Cardiac fibroblast (primary cell): ENCODE results near the gene TRIM75.

ENCODE experiments used
- DNase-seq, 2 donors: peaks; one replicate each; pipeline versions ENCODE4 v3.0.0 to v3.0.0-alpha.2; 2010; ENCODE audit warnings: low read depth in 2 of 2
- H3K4me3 ChIP-seq, 2 donors: replicated peaks in 1 of 2; 1 replicate in 1 of 2; 2 replicates in 1 of 2; pipeline ENCODE4 v1.5.1; 2011; ENCODE audit warnings: low read depth in 2 of 2, low read length in 2 of 2, mild to moderate bottlenecking in 2 of 2, moderate library complexity in 1 of 2
- TF ChIP-seq, protein P1 (sequence below): IDR thresholded peaks from one replicate; pipeline ENCODE4 v1.5.1; 2011; ENCODE audit warnings: low read depth, mild to moderate bottlenecking, low read length, inconsistent platforms

TRIM75 gene

DNA sequence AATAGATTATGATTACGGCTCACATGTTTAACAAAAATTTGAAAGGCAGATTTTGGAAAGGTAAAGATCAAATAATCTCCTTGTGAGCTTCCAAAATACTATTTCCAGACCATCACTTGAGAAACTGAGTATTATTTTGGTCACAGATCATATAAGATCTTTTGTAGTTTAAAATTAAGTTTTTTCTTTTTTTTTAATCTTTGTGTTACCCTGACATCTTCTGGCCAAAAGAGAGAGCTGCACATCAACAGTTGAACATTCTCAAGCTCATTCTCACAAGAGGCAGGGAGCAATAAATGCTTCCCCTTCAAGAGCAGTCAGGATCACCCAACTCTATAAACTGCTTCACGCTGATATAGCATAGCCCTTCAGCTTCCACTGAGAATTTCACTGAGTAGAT, 43.1 kb downstream of the TRIM75 start:
- TF ChIP-seq, protein P1, sequence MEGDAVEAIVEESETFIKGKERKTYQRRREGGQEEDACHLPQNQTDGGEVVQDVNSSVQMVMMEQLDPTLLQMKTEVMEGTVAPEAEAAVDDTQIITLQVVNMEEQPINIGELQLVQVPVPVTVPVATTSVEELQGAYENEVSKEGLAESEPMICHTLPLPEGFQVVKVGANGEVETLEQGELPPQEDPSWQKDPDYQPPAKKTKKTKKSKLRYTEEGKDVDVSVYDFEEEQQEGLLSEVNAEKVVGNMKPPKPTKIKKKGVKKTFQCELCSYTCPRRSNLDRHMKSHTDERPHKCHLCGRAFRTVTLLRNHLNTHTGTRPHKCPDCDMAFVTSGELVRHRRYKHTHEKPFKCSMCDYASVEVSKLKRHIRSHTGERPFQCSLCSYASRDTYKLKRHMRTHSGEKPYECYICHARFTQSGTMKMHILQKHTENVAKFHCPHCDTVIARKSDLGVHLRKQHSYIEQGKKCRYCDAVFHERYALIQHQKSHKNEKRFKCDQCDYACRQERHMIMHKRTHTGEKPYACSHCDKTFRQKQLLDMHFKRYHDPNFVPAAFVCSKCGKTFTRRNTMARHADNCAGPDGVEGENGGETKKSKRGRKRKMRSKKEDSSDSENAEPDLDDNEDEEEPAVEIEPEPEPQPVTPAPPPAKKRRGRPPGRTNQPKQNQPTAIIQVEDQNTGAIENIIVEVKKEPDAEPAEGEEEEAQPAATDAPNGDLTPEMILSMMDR = peak; percentile 51
- DNase-seq = peak; percentile 50 to 51
- no peak overlapping the region for H3K4me3 ChIP-seq

DNA sequence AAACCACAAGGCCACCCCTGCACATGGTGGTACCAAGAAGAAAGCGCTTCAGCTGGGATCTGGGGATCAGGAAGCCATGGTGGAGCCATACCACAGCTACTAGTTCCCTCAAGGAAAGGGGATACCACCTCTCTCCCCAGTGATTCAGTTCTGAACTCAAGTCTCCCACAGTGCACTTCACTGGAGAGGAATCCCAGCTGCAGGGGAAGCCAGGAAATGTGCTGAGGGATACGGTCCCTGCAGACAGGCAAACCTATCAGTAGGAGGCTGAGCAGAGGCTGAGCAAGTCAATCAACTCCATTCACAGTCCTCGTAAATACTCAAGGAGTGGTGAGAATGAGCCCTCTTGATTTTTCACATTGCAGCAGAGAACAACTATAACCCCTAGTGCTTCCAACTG, 48.0 kb downstream of the TRIM75 start:
- TF ChIP-seq, protein P1 = no peak
- no peak overlapping the region for H3K4me3 ChIP-seq
- no peak for DNase-seq

DNA sequence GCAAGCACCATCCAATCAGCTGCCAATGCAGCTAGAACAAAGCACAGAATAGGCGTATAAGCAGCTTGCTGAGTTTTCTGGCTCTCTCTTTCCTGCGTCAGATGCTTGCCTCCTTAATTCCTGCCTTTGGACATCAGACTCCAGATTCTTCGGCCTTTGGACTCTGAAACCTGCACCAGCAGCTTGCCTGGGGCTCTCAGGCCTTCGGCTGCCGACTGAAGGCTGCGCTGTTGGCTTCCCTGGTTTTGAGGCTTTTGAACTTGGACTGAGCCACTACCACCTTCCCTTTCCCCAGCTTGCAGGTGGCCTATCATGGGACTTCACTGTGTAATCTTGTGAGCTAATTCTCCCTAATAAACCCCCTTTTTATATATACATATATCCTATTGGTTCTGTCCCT, 52.9 kb downstream of the TRIM75 start:
- H3K4me3 ChIP-seq = no peak overlapping the region
- TF ChIP-seq, protein P1 = no peak
- DNase-seq = no peak
